Measurements from ENCODE around the gene SPEM1.

Gene SPEM1

DNA sequence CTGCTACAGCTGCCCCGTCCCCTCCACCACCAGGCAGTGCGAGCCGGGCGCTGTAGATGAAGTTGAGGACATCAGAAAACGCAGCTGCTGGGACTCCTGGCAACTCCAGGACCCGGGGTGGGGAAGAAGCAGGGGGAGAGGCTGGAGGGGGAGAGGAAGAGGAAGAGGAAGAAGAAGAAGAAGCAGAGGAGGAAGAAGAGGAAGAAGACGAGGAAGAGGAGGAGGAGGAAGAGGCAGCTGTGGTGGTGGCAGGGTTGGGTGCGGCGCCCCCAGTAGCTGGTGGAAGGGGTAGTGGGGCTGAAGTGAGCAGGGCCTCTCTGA, 46.2 kb downstream of the SPEM1 start:
- Histone ChIP-seq H3K27me3 (ENCODE audit: low read length) (no peaks in the 10 kb centered on the region), H3K4me3 (ENCODE audit: insufficient read depth, low read length, poor library complexity, severe bottlenecking) (no peak overlapping the region), H3K9ac (ENCODE audit: low read length) (no peak overlapping the region), H3K9me3 (ENCODE audit: insufficient read depth, low read length) (no peaks in the 10 kb centered on the region), H2AFZ (ENCODE audit: low read depth, low read length, severe bottlenecking) (no peak overlapping the region), H3K27ac (ENCODE audit: low read depth, low read length) (no peak overlapping the region), H3K79me2 (ENCODE audit: insufficient read depth, low read length) (no peaks in the 10 kb centered on the region), H3F3A (ENCODE audit: insufficient read depth) (no peaks in the 10 kb centered on the region), H3K9me2 (replicated peaks; ENCODE audit: insufficient read depth, low read length) (no peaks in the 10 kb centered on the region), H4K20me1 (ENCODE audit: low read depth, low read length) (no peaks in the 10 kb centered on the region), H3K4me2 (ENCODE audit: low read depth, low read length, poor library complexity, severe bottlenecking) (no peak overlapping the region), H3K36me3 (ENCODE audit: low read length) (no peaks in the 10 kb centered on the region)
- no peak for TF ChIP-seq EZH2phosphoT487 (conservative IDR thresholded peaks at IDR 0.05; ENCODE audit: low read length)
- TF ChIP-seq, protein P1, sequence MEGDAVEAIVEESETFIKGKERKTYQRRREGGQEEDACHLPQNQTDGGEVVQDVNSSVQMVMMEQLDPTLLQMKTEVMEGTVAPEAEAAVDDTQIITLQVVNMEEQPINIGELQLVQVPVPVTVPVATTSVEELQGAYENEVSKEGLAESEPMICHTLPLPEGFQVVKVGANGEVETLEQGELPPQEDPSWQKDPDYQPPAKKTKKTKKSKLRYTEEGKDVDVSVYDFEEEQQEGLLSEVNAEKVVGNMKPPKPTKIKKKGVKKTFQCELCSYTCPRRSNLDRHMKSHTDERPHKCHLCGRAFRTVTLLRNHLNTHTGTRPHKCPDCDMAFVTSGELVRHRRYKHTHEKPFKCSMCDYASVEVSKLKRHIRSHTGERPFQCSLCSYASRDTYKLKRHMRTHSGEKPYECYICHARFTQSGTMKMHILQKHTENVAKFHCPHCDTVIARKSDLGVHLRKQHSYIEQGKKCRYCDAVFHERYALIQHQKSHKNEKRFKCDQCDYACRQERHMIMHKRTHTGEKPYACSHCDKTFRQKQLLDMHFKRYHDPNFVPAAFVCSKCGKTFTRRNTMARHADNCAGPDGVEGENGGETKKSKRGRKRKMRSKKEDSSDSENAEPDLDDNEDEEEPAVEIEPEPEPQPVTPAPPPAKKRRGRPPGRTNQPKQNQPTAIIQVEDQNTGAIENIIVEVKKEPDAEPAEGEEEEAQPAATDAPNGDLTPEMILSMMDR (IDR thresholded peaks at IDR 0.05; ENCODE audit: insufficient read depth, low read length, poor library complexity, severe bottlenecking), result no peak

GRCh38 chr17:7466639-7467341, 46.7 kb downstream of the SPEM1 start:
- Histone ChIP-seq H3K36me3 (ENCODE audit: low read length) (no peaks in the 10 kb centered on the region), H4K20me1 (ENCODE audit: low read depth, low read length) (no peaks in the 10 kb centered on the region), H3K4me3 (ENCODE audit: insufficient read depth, low read length, poor library complexity, severe bottlenecking) (no peak overlapping the region), H3K27me3 (ENCODE audit: low read length) (no peaks in the 10 kb centered on the region), H3K79me2 (ENCODE audit: insufficient read depth, low read length) (no peaks in the 10 kb centered on the region), H3K9me2 (replicated peaks; ENCODE audit: insufficient read depth, low read length) (no peaks in the 10 kb centered on the region), H3K4me2 (ENCODE audit: low read depth, low read length, poor library complexity, severe bottlenecking) (no peak overlapping the region), H2AFZ (ENCODE audit: low read depth, low read length, severe bottlenecking) (no peak overlapping the region), H3F3A (ENCODE audit: insufficient read depth) (no peaks in the 10 kb centered on the region), H3K9ac (ENCODE audit: low read length) (no peak overlapping the region), H3K9me3 (ENCODE audit: insufficient read depth, low read length) (no peaks in the 10 kb centered on the region), H3K27ac (ENCODE audit: low read depth, low read length) (no peak overlapping the region)
- no peak for TF ChIP-seq EZH2phosphoT487 (conservative IDR thresholded peaks at IDR 0.05; ENCODE audit: low read length)
- TF ChIP-seq, protein P1 (IDR thresholded peaks at IDR 0.05; ENCODE audit: insufficient read depth, low read length, poor library complexity, severe bottlenecking), result no peak

GRCh38 chr17:7467498-7467897, 47.4 kb downstream of the SPEM1 start:
- Histone ChIP-seq H3K36me3 (ENCODE audit: low read length) (no peaks in the 10 kb centered on the region), H3K4me3 (ENCODE audit: insufficient read depth, low read length, poor library complexity, severe bottlenecking) (no peak overlapping the region), H3K9me2 (replicated peaks; ENCODE audit: insufficient read depth, low read length) (no peaks in the 10 kb centered on the region), H3F3A (ENCODE audit: insufficient read depth) (no peaks in the 10 kb centered on the region), H3K79me2 (ENCODE audit: insufficient read depth, low read length) (no peaks in the 10 kb centered on the region), H3K9ac (ENCODE audit: low read length) (no peak overlapping the region), H3K27me3 (ENCODE audit: low read length) (no peaks in the 10 kb centered on the region), H3K9me3 (ENCODE audit: insufficient read depth, low read length) (no peaks in the 10 kb centered on the region), H4K20me1 (ENCODE audit: low read depth, low read length) (no peaks in the 10 kb centered on the region), H2AFZ (ENCODE audit: low read depth, low read length, severe bottlenecking) (no peak overlapping the region), H3K4me2 (ENCODE audit: low read depth, low read length, poor library complexity, severe bottlenecking) (no peak overlapping the region), H3K27ac (ENCODE audit: low read depth, low read length) (no peak overlapping the region)
- TF ChIP-seq, protein P1 (IDR thresholded peaks at IDR 0.05; ENCODE audit: insufficient read depth, low read length, poor library complexity, severe bottlenecking), result no peak
- no peak for TF ChIP-seq EZH2phosphoT487 (conservative IDR thresholded peaks at IDR 0.05; ENCODE audit: low read length)
